Measurements from ENCODE around the gene RPS19. TPM values are rescaled to one million over a fixed set of nuclear protein-coding genes. Genes with fewer than 3 reads are reported as not detected.
"Not testable (repeated sequence)": the region's sequence is repeated elsewhere in the genome, so short reads cannot be mapped to it uniquely, and the experiment has no call there.

RPS19 gene
- total RNA-seq, 1 experiment from 2014 or later: 3,020 TPM

DNA sequence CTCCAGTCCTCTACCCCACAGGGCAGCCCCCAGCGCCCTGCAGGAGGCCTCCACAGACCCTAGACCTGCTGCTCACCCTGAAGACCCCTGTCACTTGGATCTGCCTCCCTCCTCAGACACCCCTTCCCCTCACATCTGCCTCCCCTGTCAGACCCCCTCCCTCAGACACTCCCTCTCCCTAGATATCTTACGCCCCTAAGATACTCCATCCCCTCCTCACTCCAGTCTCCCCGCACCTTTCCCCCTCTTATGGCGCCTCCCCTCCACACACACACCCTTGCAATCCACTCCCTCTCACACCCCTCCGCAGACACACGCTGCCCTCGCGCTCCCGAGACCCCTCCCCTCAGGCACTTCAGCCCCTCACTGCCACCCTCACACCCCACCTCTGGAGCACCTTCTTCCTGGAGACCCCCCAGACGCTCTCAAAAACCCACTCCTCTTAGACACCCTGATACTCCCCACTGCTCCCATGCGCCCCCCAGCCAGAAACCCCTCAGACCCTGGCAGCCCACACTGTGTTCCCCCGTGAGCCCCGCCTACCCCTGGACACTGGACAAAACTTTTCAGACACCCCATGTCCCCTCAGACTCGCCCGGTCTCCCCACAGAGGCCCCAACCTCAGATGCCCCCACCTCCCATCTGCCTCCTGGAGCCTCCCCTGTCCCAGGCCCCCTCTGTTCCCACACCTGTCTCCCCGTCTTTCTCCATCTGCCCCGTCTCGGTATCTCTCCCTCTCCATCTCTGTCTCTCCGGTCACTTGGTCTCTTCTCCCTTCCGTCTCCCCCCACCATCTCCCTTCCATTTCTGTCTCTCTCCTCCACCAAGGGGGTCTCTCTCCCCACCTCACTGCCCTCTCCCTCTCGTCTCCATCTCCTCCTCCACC, 53.7 kb downstream of the RPS19 start:
- no TSS peak for BruUV-seq (replicated peaks)
- Histone ChIP-seq H3K27ac (ENCODE audit: low read depth, low read length) (no peak overlapping the region), H2AFZ (ENCODE audit: low read depth, low read length, poor library complexity, severe bottlenecking) (no peak overlapping the region), H3K9me2 (ENCODE audit: insufficient read depth) (no peaks in the 10 kb centered on the region), H3K27me3 (ENCODE audit: insufficient read depth, low read length) (no peaks in the 10 kb centered on the region; the same call in 1 of the 2 replicates), H3K79me2 (ENCODE audit: insufficient read depth, low read length) (no peaks in the 10 kb centered on the region), H3K36me3 (ENCODE audit: control insufficient read depth in 1 of 2, insufficient read depth in 2 of 2, low read length in 2 of 2) (no peaks in the 10 kb centered on the region), H4K20me1 (ENCODE audit: insufficient read depth) (no peaks in the 10 kb centered on the region), H3K4me3 (replicated peaks in 1 of 2; ENCODE audit: low read depth in 1 of 2, low read length in 2 of 2) (no peak overlapping the region), H3K4me2 (ENCODE audit: low read length) (no peak overlapping the region), H3K9ac (ENCODE audit: low read length) (no peak overlapping the region), H3K4me1 (ENCODE audit: control insufficient read depth in 1 of 2, insufficient read depth in 2 of 2, low read length in 2 of 2) (no peaks in the 10 kb centered on the region), H3K9me3 (ENCODE audit: control insufficient read depth in 1 of 2, insufficient read depth in 1 of 2, low read depth in 1 of 2, low read length in 2 of 2) (no peaks in the 10 kb centered on the region)
- DNase-seq (ENCODE audit: low read depth, low spot score) (no peak), ATAC-seq (no peak)
- CTCF ChIA-PET: no interaction called here
- RAD21 ChIA-PET (ENCODE audit: low non-redundant PET in 1 of 2, low total read pairs in 2 of 2, uncharacterized antibody in 2 of 2, unreplicated experiment in 2 of 2): no interaction called here
- TF ChIP-seq POLR2A (IDR thresholded peaks at IDR 0.05; ENCODE audit: borderline replicate concordance, extremely low read depth, insufficient read depth, insufficient read length): no peak
- TF ChIP-seq, protein P1, sequence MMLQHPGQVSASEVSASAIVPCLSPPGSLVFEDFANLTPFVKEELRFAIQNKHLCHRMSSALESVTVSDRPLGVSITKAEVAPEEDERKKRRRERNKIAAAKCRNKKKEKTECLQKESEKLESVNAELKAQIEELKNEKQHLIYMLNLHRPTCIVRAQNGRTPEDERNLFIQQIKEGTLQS (IDR thresholded peaks at IDR 0.05): no peak
- TF ChIP-seq SP1 (IDR thresholded peaks at IDR 0.05; ENCODE audit: low read depth): no peak
- no peak for TF ChIP-seq TCF7L2 (IDR thresholded peaks at IDR 0.05; ENCODE audit: borderline replicate concordance, extremely low read depth, insufficient read depth, insufficient read length)
- no peak for TF ChIP-seq EZH2 (IDR thresholded peaks at IDR 0.05)
- intact Hi-C loops (cut with micrococcal nuclease): no loop called here
- POLR2A ChIA-PET: no interaction called here

DNA sequence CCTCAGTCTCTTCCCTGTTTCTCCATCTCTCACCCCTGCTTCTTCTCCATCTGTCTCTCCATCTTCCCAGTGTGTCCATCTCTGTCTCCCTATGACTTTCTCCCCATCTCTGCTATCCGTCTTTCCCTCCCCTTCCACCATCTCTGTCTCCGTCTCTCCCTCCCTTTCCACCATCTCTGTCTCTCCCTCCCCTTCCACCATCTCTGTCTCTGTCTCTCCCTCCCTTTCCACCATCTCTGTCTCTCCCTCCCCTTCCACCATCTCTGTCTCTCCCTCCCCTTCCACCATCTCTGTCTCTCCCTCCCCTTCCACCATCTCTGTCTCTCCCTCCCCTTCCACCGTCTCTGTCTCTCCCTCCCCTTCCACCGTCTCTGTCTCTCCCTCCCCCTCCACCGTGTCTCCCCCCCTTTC, 54.4 kb downstream of the RPS19 start:
- H4K20me1 ChIP-seq (ENCODE audit: insufficient read depth); H2AFZ ChIP-seq (ENCODE audit: low read depth, low read length, poor library complexity, severe bottlenecking); H3K9ac ChIP-seq (ENCODE audit: low read length); intact Hi-C loops (cut with micrococcal nuclease); H3K4me1 ChIP-seq (ENCODE audit: control insufficient read depth in 1 of 2, insufficient read depth in 2 of 2, low read length in 2 of 2); H3K9me2 ChIP-seq (ENCODE audit: insufficient read depth); BruUV-seq (replicated peaks); ATAC-seq; H3K9me3 ChIP-seq (ENCODE audit: control insufficient read depth in 1 of 2, insufficient read depth in 1 of 2, low read depth in 1 of 2, low read length in 2 of 2); POLR2A ChIA-PET; DNase-seq (ENCODE audit: low read depth, low spot score); CTCF ChIA-PET; H3K36me3 ChIP-seq (ENCODE audit: control insufficient read depth in 1 of 2, insufficient read depth in 2 of 2, low read length in 2 of 2); H3K27ac ChIP-seq (ENCODE audit: low read depth, low read length); H3K4me2 ChIP-seq (ENCODE audit: low read length); H3K27me3 ChIP-seq (ENCODE audit: insufficient read depth, low read length); H3K79me2 ChIP-seq (ENCODE audit: insufficient read depth, low read length); H3K4me3 ChIP-seq (replicated peaks in 1 of 2; ENCODE audit: low read depth in 1 of 2, low read length in 2 of 2); RAD21 ChIA-PET (ENCODE audit: low non-redundant PET in 1 of 2, low total read pairs in 2 of 2, uncharacterized antibody in 2 of 2, unreplicated experiment in 2 of 2): not testable (repeated sequence)

Measured in HCT116 (cell line).